ENCODE results near the gene SLF2. TPM values are rescaled to one million over a fixed set of nuclear protein-coding genes. Genes with fewer than 3 reads are reported as not detected.

SLF2 gene
- total and polyA plus RNA-seq, 2 of the 13 experiments (the other 11 are each of a cell fraction or from before 2014, with no cell fraction given), result 12.2 to 48.1 TPM

DNA sequence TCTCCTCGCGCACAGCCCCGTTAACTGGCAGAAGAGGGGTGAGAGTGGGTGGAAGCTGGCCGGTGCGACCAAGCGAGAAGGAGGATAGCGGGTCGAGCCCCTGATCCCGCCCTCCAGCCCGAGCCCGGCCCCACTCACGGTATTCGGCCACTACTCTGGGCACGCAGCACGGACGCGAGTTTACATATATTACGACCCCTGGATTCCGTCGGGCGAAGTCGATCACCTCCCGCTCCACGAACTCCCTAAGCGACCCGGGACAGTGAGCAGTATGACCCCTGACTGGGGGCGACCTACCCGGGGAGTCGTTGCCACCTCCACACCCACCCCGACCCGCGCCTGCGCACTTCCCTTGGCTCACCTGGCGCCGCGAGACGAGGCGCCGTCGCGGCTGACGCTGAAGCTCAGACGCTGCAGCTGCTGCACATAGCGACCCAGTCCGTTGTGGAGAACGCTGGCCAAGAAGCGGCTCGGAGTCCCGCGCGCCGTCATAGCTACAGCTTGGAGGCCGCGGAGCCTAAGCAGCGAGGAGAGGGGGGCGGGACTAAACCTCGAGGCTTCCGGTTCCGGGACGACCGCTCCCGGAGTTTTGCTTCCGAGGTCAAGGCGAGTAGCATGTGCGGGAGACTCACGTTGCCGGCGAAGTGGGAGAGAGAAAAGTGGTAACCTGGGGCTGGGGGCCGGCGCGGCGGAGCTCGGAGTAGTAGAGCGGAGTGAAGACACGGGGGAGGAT, 74.4 kb downstream of the SLF2 start, which contains the start of the genes MRPL43 and TWNK (continued):
- TF ChIP-seq, protein P1, sequence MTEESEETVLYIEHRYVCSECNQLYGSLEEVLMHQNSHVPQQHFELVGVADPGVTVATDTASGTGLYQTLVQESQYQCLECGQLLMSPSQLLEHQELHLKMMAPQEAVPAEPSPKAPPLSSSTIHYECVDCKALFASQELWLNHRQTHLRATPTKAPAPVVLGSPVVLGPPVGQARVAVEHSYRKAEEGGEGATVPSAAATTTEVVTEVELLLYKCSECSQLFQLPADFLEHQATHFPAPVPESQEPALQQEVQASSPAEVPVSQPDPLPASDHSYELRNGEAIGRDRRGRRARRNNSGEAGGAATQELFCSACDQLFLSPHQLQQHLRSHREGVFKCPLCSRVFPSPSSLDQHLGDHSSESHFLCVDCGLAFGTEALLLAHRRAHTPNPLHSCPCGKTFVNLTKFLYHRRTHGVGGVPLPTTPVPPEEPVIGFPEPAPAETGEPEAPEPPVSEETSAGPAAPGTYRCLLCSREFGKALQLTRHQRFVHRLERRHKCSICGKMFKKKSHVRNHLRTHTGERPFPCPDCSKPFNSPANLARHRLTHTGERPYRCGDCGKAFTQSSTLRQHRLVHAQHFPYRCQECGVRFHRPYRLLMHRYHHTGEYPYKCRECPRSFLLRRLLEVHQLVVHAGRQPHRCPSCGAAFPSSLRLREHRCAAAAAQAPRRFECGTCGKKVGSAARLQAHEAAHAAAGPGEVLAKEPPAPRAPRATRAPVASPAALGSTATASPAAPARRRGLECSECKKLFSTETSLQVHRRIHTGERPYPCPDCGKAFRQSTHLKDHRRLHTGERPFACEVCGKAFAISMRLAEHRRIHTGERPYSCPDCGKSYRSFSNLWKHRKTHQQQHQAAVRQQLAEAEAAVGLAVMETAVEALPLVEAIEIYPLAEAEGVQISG (CRISPR knock-in tag; IDR thresholded peaks at IDR 0.05), result peak; percentile 91
- TF ChIP-seq MED1 (CRISPR knock-in tag; IDR thresholded peaks at IDR 0.05) (peak; percentile 43), BHLHE40 (IDR thresholded peaks at IDR 0.05; ENCODE audit: low read length) (peak; percentile 9; the same call in 1 of the 2 replicates), ZFP62 (CRISPR knock-in tag; IDR thresholded peaks at IDR 0.05) (no peak), ZNF841 (CRISPR knock-in tag; IDR thresholded peaks at IDR 0.05; ENCODE audit: borderline replicate concordance) (peak; percentile 74; the same call in 1 of the 2 replicates), SP2 (CRISPR knock-in tag; IDR thresholded peaks at IDR 0.05) (peak; percentile 92), SPEN (CRISPR knock-in tag; IDR thresholded peaks at IDR 0.05; ENCODE audit: low read depth) (peak; percentile 69)
- TF ChIP-seq, protein P2, sequence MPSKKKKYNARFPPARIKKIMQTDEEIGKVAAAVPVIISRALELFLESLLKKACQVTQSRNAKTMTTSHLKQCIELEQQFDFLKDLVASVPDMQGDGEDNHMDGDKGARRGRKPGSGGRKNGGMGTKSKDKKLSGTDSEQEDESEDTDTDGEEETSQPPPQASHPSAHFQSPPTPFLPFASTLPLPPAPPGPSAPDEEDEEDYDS (CRISPR knock-in tag; IDR thresholded peaks at IDR 0.05), result peak; percentile 67; the same call in 1 of the 2 replicates
- TF ChIP-seq, protein P3, sequence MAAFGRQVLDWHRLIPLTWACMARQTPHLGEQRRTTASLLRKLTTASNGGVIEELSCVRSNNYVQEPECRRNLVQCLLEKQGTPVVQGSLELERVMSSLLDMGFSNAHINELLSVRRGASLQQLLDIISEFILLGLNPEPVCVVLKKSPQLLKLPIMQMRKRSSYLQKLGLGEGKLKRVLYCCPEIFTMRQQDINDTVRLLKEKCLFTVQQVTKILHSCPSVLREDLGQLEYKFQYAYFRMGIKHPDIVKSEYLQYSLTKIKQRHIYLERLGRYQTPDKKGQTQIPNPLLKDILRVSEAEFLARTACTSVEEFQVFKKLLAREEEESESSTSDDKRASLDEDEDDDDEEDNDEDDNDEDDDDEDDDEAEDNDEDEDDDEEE (CRISPR knock-in tag; IDR thresholded peaks at IDR 0.05), result peak; percentile 72; the same call in 1 of the 2 replicates
- TF ChIP-seq, protein P4, sequence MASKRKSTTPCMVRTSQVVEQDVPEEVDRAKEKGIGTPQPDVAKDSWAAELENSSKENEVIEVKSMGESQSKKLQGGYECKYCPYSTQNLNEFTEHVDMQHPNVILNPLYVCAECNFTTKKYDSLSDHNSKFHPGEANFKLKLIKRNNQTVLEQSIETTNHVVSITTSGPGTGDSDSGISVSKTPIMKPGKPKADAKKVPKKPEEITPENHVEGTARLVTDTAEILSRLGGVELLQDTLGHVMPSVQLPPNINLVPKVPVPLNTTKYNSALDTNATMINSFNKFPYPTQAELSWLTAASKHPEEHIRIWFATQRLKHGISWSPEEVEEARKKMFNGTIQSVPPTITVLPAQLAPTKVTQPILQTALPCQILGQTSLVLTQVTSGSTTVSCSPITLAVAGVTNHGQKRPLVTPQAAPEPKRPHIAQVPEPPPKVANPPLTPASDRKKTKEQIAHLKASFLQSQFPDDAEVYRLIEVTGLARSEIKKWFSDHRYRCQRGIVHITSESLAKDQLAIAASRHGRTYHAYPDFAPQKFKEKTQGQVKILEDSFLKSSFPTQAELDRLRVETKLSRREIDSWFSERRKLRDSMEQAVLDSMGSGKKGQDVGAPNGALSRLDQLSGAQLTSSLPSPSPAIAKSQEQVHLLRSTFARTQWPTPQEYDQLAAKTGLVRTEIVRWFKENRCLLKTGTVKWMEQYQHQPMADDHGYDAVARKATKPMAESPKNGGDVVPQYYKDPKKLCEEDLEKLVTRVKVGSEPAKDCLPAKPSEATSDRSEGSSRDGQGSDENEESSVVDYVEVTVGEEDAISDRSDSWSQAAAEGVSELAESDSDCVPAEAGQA (IDR thresholded peaks at IDR 0.05; ENCODE audit: low read depth), result peak; percentile 68
- TF ChIP-seq, protein P4 (CRISPR knock-in tag; IDR thresholded peaks at IDR 0.05; ENCODE audit: borderline replicate concordance), result peak; percentile 45; the same call in 1 of the 2 replicates
- TF ChIP-seq, protein P5, sequence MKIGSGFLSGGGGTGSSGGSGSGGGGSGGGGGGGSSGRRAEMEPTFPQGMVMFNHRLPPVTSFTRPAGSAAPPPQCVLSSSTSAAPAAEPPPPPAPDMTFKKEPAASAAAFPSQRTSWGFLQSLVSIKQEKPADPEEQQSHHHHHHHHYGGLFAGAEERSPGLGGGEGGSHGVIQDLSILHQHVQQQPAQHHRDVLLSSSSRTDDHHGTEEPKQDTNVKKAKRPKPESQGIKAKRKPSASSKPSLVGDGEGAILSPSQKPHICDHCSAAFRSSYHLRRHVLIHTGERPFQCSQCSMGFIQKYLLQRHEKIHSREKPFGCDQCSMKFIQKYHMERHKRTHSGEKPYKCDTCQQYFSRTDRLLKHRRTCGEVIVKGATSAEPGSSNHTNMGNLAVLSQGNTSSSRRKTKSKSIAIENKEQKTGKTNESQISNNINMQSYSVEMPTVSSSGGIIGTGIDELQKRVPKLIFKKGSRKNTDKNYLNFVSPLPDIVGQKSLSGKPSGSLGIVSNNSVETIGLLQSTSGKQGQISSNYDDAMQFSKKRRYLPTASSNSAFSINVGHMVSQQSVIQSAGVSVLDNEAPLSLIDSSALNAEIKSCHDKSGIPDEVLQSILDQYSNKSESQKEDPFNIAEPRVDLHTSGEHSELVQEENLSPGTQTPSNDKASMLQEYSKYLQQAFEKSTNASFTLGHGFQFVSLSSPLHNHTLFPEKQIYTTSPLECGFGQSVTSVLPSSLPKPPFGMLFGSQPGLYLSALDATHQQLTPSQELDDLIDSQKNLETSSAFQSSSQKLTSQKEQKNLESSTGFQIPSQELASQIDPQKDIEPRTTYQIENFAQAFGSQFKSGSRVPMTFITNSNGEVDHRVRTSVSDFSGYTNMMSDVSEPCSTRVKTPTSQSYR (CRISPR knock-in tag; IDR thresholded peaks at IDR 0.05; ENCODE audit: borderline replicate concordance), result peak; percentile 39; the same call in 1 of the 2 replicates
- TF ChIP-seq, protein P6, sequence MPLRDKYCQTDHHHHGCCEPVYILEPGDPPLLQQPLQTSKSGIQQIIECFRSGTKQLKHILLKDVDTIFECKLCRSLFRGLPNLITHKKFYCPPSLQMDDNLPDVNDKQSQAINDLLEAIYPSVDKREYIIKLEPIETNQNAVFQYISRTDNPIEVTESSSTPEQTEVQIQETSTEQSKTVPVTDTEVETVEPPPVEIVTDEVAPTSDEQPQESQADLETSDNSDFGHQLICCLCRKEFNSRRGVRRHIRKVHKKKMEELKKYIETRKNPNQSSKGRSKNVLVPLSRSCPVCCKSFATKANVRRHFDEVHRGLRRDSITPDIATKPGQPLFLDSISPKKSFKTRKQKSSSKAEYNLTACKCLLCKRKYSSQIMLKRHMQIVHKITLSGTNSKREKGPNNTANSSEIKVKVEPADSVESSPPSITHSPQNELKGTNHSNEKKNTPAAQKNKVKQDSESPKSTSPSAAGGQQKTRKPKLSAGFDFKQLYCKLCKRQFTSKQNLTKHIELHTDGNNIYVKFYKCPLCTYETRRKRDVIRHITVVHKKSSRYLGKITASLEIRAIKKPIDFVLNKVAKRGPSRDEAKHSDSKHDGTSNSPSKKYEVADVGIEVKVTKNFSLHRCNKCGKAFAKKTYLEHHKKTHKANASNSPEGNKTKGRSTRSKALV (CRISPR knock-in tag; IDR thresholded peaks at IDR 0.05), result no peak

All from HepG2 (cell line).